HUES48 (cell line): Measurements from ENCODE around the gene SMG1.

Experiments used
- H3K27ac ChIP-seq: one replicate; pipeline ENCODE4 v1.7.0; 2013; ENCODE audit warnings: low read depth, low read length, inconsistent platforms
- H3K27me3 ChIP-seq: 2 replicates; pipeline ENCODE4 v1.6.1; 2013; ENCODE audit warnings: mild to moderate bottlenecking, low read length; ENCODE audit not compliant: control insufficient read depth, insufficient read depth
- H3K36me3 ChIP-seq: 2 replicates; pipeline ENCODE4 v1.6.1; 2013; ENCODE audit warnings: low read length; ENCODE audit not compliant: control insufficient read depth, insufficient read depth
- H3K4me1 ChIP-seq: 2 replicates; pipeline ENCODE4 v1.6.1; 2013; ENCODE audit warnings: mild to moderate bottlenecking, low read length; ENCODE audit not compliant: control insufficient read depth, insufficient read depth
- H3K4me3 ChIP-seq: 2 replicates; pipeline ENCODE4 v1.5.1; 2013; ENCODE audit warnings: mild to moderate bottlenecking, low read depth, low read length
- H3K9ac ChIP-seq: 2 replicates; pipeline ENCODE4 v1.6.1; 2013; ENCODE audit warnings: mild to moderate bottlenecking, low read depth, low read length, moderate library complexity
- H3K9me3 ChIP-seq: 2 replicates; pipeline ENCODE4 v1.6.1; 2013; ENCODE audit warnings: low read length; ENCODE audit not compliant: control insufficient read depth, insufficient read depth

The SMG1 gene

GRCh38 chr16:18846416-18846815, 79.8 kb downstream of the SMG1 start:
- no peak overlapping the region for H3K4me3 ChIP-seq
- no peak overlapping the region for H3K27ac ChIP-seq
- no peaks in the 10 kb centered on the region for H3K27me3 ChIP-seq
- H3K9ac ChIP-seq = no peak overlapping the region
- H3K4me1 ChIP-seq = peaks cover 17% of the 10 kb centered on the region
- H3K36me3 ChIP-seq = peaks cover 96% of the 10 kb centered on the region
- no peaks in the 10 kb centered on the region for H3K9me3 ChIP-seq

DNA sequence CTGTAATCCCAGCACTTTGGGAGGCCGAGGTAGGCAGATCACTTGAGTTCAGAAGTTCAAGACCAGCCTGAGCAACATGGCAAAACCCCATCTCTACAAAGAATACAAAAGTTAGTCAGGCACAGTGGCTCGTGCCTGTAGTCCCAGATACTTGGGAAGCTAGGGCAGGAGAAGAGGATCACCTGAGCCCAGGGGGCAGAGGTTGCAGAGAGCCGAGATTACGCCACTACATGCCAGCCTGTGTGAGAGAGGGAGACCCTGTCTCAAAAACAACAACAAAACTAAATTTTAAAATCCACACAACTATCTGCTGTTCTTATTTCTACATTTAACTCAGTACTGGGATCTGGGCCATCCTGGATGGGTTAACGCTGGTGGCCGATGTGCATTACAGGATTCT, 83.6 kb downstream of the SMG1 start:
- Histone ChIP-seq H3K9ac (no peak overlapping the region), H3K36me3 (peaks cover 97% of the 10 kb centered on the region), H3K4me3 (no peak overlapping the region), H3K27ac (no peak overlapping the region), H3K9me3 (no peaks in the 10 kb centered on the region), H3K4me1 (peaks cover 14% of the 10 kb centered on the region), H3K27me3 (no peaks in the 10 kb centered on the region)

DNA sequence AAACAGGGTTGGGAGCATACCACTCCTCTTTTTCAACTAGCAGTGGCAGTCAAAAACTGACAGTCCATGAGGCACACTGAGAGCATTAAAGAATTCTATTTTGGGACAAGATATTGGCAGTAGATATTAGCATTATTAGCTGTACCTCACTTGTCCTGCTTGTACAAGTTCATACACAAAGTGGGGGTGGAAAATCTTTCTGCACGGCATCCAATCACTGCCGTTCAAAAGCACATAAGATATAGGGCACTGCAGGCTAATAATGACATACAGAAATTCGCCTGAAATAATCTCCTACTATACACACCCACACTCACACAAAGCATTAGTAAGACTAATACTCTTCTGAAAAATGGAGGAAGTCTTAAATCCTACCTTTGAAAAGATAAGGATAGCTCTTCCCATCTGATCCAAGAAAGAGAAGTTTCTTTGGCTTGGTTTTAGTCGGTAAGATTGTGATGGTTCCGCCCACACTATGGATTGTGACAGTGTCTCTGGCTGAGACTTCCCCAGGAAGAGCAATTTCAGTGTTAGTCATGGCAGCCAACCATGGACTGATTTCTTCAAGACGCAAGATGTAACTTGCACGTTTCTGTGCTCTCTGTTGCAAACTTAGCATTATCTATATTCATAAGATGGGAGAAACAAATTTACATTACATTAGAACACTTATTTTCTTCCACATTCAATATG, 84.2 kb downstream of the SMG1 start:
- H3K27me3 ChIP-seq = no peaks in the 10 kb centered on the region
- no peaks in the 10 kb centered on the region for H3K9me3 ChIP-seq
- peaks cover 8% of the 10 kb centered on the region for H3K4me1 ChIP-seq
- no peak overlapping the region for H3K9ac ChIP-seq
- no peak overlapping the region for H3K4me3 ChIP-seq
- peaks cover 97% of the 10 kb centered on the region for H3K36me3 ChIP-seq
- no peak overlapping the region for H3K27ac ChIP-seq

DNA sequence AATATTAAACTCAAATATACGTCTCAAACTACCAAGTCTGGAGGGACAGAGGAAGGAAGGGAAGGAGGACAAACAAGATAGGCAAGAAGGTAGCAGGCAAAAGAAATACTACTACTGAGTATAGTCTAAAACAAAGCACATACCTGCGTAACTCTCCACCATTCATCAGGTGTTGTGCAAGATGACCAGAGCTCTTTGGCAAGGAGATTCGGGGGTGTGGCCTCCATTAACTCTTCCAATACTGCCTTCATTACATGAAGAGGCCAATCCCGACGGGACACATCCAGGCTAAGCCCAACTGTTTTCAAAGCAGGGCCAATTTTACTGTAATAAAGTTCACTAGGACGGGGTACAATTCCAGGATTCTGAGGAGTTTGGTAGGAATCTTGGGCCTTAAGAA, 86.7 kb downstream of the SMG1 start:
- peaks cover 98% of the 10 kb centered on the region for H3K36me3 ChIP-seq

DNA sequence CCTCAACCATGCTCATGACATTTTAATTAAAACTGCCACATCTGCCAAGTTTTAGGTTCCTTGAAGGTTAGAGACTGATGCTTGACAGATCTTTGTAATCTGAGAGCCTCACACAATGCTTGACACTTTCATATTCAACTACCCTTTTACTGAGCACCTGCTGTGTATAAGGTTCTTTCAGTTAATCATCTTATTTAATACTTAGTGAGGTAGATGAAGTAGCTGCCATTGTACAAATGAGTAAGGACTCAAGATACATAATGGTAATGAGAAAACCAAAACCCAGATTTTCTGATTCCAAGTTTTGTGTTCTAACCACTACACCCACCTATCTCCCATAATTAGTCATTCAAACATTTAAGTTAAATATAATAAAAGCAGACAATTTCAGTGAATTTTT, 89.5 kb downstream of the SMG1 start:
- H3K9me3 ChIP-seq = no peaks in the 10 kb centered on the region
- H3K4me1 ChIP-seq = no peaks in the 10 kb centered on the region; the same call in 1 of the 2 replicates
- H3K9ac ChIP-seq = no peak overlapping the region
- no peak overlapping the region for H3K27ac ChIP-seq
- no peaks in the 10 kb centered on the region for H3K27me3 ChIP-seq
- H3K4me3 ChIP-seq = no peak overlapping the region
- peaks cover 100% of the 10 kb centered on the region for H3K36me3 ChIP-seq

More for the DNA sequence above, 86.7 kb downstream of the SMG1 start:
- Histone ChIP-seq H3K9me3 (no peaks in the 10 kb centered on the region), H3K27ac (no peak overlapping the region), H3K4me1 (no peaks in the 10 kb centered on the region; the same call in 1 of the 2 replicates), H3K4me3 (no peak overlapping the region), H3K9ac (no peak overlapping the region), H3K27me3 (no peaks in the 10 kb centered on the region)

GRCh38 chr16:18834864-18835263, 91.3 kb downstream of the SMG1 start:
- Histone ChIP-seq H3K27ac (no peak overlapping the region), H3K9ac (no peak overlapping the region), H3K36me3 (peaks cover 100% of the 10 kb centered on the region), H3K4me3 (no peak overlapping the region), H3K9me3 (no peaks in the 10 kb centered on the region), H3K4me1 (no peaks in the 10 kb centered on the region), H3K27me3 (no peaks in the 10 kb centered on the region)

- Histone ChIP-seq H3K9ac (no peak overlapping the region), H3K36me3 (peaks cover 100% of the 10 kb centered on the region), H3K4me3 (no peak overlapping the region), H3K9me3 (no peaks in the 10 kb centered on the region), H3K27me3 (no peaks in the 10 kb centered on the region), H3K27ac (no peak overlapping the region), H3K4me1 (no peaks in the 10 kb centered on the region)
These were observed 92.3 kb downstream of the SMG1 start for GRCh38 chr16:18833707-18834505.

DNA sequence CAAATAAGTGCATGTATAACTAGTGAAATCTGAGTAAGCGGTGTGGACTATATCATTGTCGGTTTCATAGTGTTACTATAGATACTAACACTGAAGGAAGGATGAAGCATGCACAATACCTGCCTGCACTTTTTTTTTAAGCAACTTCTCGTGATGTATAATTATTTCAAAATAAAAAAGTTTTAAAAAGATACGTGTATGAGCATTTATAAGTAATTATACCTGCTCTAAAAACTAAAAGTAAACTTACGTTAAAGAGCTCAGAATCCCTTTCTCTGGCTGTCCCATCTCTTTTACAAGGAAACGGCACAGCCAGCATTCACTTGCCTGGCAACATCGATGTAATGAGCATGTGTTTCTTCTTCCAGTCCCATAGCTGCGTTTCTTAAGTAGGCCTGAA, 93.6 kb downstream of the SMG1 start:
- Histone ChIP-seq H3K27me3 (no peaks in the 10 kb centered on the region), H3K4me1 (no peaks in the 10 kb centered on the region), H3K27ac (no peak overlapping the region), H3K9ac (no peak overlapping the region), H3K9me3 (no peaks in the 10 kb centered on the region), H3K4me3 (no peak overlapping the region), H3K36me3 (peaks cover 99% of the 10 kb centered on the region)

DNA sequence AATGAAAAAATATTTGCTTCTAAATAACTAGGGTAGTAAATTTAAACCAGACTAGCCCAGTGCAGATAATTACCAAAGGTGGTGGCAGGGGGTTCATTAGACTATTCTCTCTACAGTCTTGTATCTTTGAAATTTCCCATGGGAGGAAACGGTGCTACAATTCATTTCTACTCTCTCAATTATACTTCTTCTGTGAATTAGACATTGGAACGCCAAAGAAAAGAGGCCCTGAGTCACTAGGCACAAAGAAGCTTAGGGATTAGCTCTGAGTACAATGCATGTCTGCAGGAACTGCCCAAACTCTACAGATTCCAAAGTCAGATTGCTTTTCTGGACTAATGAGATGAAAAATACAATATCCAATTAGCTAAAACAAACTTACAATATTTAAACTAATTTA, 94.2 kb downstream of the SMG1 start:
- Histone ChIP-seq H3K36me3 (peaks cover 94% of the 10 kb centered on the region), H3K27ac (no peak overlapping the region), H3K9ac (no peak overlapping the region), H3K9me3 (no peaks in the 10 kb centered on the region), H3K4me3 (no peak overlapping the region), H3K4me1 (no peaks in the 10 kb centered on the region), H3K27me3 (no peaks in the 10 kb centered on the region)

DNA sequence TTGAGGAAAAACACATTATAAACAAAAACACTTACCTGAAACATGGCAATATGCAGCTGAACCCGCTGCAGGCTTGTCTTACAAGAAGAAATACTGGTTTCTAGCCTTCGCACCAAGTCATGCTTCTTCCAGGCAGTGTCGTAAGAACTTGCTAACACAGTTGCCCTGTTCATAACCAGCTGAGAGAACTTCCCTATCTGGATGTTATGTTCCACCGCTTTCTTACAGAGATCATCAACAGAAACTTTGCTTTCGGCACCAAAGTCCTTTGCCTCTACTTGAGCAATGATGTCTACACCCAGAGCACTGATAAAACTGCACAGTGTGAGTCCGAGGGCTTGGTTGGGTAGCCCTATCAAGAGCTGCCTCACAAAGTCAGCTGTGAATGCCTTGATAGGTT, 97.0 kb downstream of the SMG1 start:
- H3K27ac ChIP-seq = no peak overlapping the region
- H3K27me3 ChIP-seq = no peaks in the 10 kb centered on the region
- H3K4me1 ChIP-seq = no peaks in the 10 kb centered on the region
- H3K36me3 ChIP-seq = peaks cover 69% of the 10 kb centered on the region
- no peak overlapping the region for H3K4me3 ChIP-seq
- H3K9me3 ChIP-seq = no peaks in the 10 kb centered on the region
- H3K9ac ChIP-seq = no peak overlapping the region

DNA sequence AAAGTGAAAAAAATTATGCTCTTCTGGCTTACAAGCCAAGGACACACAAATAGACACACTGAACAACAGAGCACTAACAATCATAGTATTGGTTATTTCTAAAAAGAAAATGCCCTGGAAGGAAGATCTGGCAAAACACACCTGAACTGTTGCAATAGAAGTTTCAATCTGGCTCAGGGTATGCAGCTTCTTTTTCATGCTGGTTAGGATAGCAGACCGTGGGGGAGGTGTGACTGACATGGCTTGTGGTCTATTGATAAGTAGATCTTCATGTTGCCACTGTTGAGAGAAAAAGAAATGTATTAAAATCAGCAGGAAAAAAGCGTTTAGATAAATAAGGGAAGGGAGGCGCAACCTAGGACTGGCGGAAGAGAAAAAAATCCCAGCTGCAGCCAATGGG, 98.3 kb downstream of the SMG1 start:
- no peak overlapping the region for H3K9ac ChIP-seq
- no peaks in the 10 kb centered on the region for H3K27me3 ChIP-seq
- H3K36me3 ChIP-seq = peaks cover 55% of the 10 kb centered on the region
- H3K9me3 ChIP-seq = no peaks in the 10 kb centered on the region
- no peaks in the 10 kb centered on the region for H3K4me1 ChIP-seq
- H3K4me3 ChIP-seq = no peak overlapping the region
- H3K27ac ChIP-seq = no peak overlapping the region
